Astrocyte of the cerebellum (primary cell): ENCODE results near the gene TOE1.

ENCODE experiments used
- DNase-seq: peaks from one replicate; pipeline ENCODE4 v3.0.0-alpha.2; 2011; ENCODE audit warnings: low read depth
- H3K4me3 ChIP-seq: 2 replicates; pipeline ENCODE4 v1.5.1; 2011; ENCODE audit warnings: mild to moderate bottlenecking, low read depth, low read length, moderate library complexity
- CTCF ChIP-seq: IDR thresholded peaks from 2 replicates; pipeline ENCODE4 v1.5.1; 2012; ENCODE audit warnings: low read length, low read depth, moderate library complexity, mild to moderate bottlenecking; ENCODE audit errors: missing control alignments
- in situ Hi-C: cut with HindIII; loops from 2 replicates; pipeline ENCODE4 v1.10.0; 2017; ENCODE audit warnings: low sequenced_read_pairs

The TOE1 gene

GRCh38 chr1:45331436-45332345, 8.3 kb upstream of the TOE1 start:
- no peak for TF ChIP-seq CTCF
- H3K4me3 ChIP-seq: no peak overlapping the region
- in situ Hi-C loops: no loop called here
- DNase-seq: no peak

- no peak for TF ChIP-seq CTCF
- no peak for DNase-seq
- H3K4me3 ChIP-seq: no peak overlapping the region
- in situ Hi-C loops: no loop called here
Measured at GRCh38 chr1:45332346-45332720, 7.6 kb upstream of the TOE1 start.

GRCh38 chr1:45334308-45335245, 5.4 kb upstream of the TOE1 start:
- H3K4me3 ChIP-seq: no peak overlapping the region
- peak; percentile 18 for TF ChIP-seq CTCF
- DNase-seq: no peak
- in situ Hi-C loops: no loop called here

GRCh38 chr1:45335855-45336324, 4.1 kb upstream of the TOE1 start:
- TF ChIP-seq CTCF: no peak
- no peak for DNase-seq
- no peak overlapping the region for H3K4me3 ChIP-seq
- in situ Hi-C loops: no loop called here

GRCh38 chr1:45337630-45338325, 2.2 kb upstream of the TOE1 start:
- no peak for TF ChIP-seq CTCF
- in situ Hi-C loops: no loop called here
- H3K4me3 ChIP-seq: no peak overlapping the region
- no peak for DNase-seq
